ENCODE data around the gene CRYBG2. TPM values are rescaled to one million over a fixed set of nuclear protein-coding genes. Genes with fewer than 3 reads are reported as not detected.

Gene CRYBG2
- total and polyA plus RNA-seq, 2 of the 8 experiments (the other 6 are each of a cell fraction or from before 2014, with no cell fraction given), result 14.2 to 17.0 TPM

- no peak for FAIRE-seq
- no peak overlapping the region for H2BK120ac ChIP-seq (replicated peaks; ENCODE audit: low read depth, low read length)
- H2BK20ac ChIP-seq (ENCODE audit: low read length), result 0 out of 2 replicates have a peak overlapping the region, but pooled peaks have one; percentile 18
- no peak overlapping the region for H2BK12ac ChIP-seq (ENCODE audit: low read depth, low read length)
- no peak overlapping the region for H3K14ac ChIP-seq (ENCODE audit: insufficient read length)
- no peak for DNase-seq (ENCODE audit: low read depth in 1 of 2, low spot score in 2 of 2)
- no peak overlapping the region for H2AFZ ChIP-seq (ENCODE audit: low read length)
- H4K8ac ChIP-seq (ENCODE audit: extremely low read depth, insufficient read depth, low read length), result no peak overlapping the region; the same call in 1 of the 2 replicates
- H4K91ac ChIP-seq (replicated peaks; ENCODE audit: insufficient read length, low read length), result no peak overlapping the region
- no peak for TF ChIP-seq SP4 (IDR thresholded peaks at IDR 0.05; ENCODE audit: low read length)
- no peak for TF ChIP-seq KDM1A (IDR thresholded peaks at IDR 0.05; ENCODE audit: borderline replicate concordance, low read length)
- TF ChIP-seq RNF2 (IDR thresholded peaks at IDR 0.05; ENCODE audit: borderline replicate concordance, low read depth, low read length, missing control alignments, poor library complexity, severe bottlenecking), result no peak
- WGBS, 2 experiments (ENCODE audit: extremely low coverage in 1 of 2, insufficient coverage in 1 of 2, insufficient read length in 1 of 2, insufficient replicate concordance in 2 of 2, low coverage in 1 of 2, low lambda C conversion rate in 2 of 2, missing lambda C conversion rate in 1 of 2), result 94% methylated on average over 4 of the region's 4 CpGs; no CpG with 5 or more reads in 1 of the 2 experiments
- no peak overlapping the region for H3K4ac ChIP-seq (replicated peaks; ENCODE audit: insufficient read length, low read depth, low read length)
- H3K4me3 ChIP-seq (ENCODE audit: extremely low read depth in 1 of 4, insufficient read depth in 2 of 4, low read depth in 3 of 4, low read length in 4 of 4), result no peak overlapping the region
- H3K79me1 ChIP-seq (ENCODE audit: low read depth, low read length), result no peaks in the 10 kb centered on the region
- H3K27me3 ChIP-seq (replicated peaks in 1 of 4; ENCODE audit: control insufficient read depth in 3 of 4, extremely low read depth in 1 of 4, insufficient read depth in 3 of 4, low read length in 3 of 4), result peaks cover 0 to 6% (median 2%) of the 10 kb centered on the region in 4 experiments; a peak in 2 of 7 replicates
- H2BK15ac ChIP-seq (ENCODE audit: low read length), result no peak overlapping the region
- no peak overlapping the region for H2BK5ac ChIP-seq (ENCODE audit: low read depth, low read length)
- H3K27ac ChIP-seq (ENCODE audit: low read depth, low read length), result no peak overlapping the region
- no peaks in the 10 kb centered on the region for H3K79me2 ChIP-seq (ENCODE audit: control insufficient read depth in 1 of 2, insufficient read depth in 2 of 2, low read length in 2 of 2)
- no peaks in the 10 kb centered on the region for H3K36me3 ChIP-seq (ENCODE audit: control insufficient read depth in 2 of 4, insufficient read depth in 4 of 4, low read length in 3 of 4)
- no peak overlapping the region for H3K18ac ChIP-seq (ENCODE audit: extremely low read depth, low read length)
- H3K4me1 ChIP-seq (replicated peaks in 1 of 4; ENCODE audit: control insufficient read depth in 3 of 4, insufficient read depth in 4 of 4, low read length in 3 of 4), result no peaks in the 10 kb centered on the region; a peak in 1 of 7 replicates
- no peak overlapping the region for H2AK5ac ChIP-seq (ENCODE audit: low read depth, low read length)
- CTCF ChIA-PET (ENCODE audit: partially characterized antibody), result interaction anchor here (0.6 to 14.1 kb wide), 7 partner anchors 21 to 84 kb away, joined by 3 to 297 read pairs (median 3); partner anchors contain the start of gene SH3BGRL3
- POLR2A ChIA-PET (ENCODE audit: partially characterized antibody), result interaction anchor here (1.3 to 1.4 kb wide), 2 partner anchors 9 to 31 kb away, joined by 3 to 4 read pairs; no protein-coding TSS in a partner anchor
- no peaks in the 10 kb centered on the region for H3K9me3 ChIP-seq (ENCODE audit: insufficient read depth in 2 of 2, low read depth in 1 of 2, low read length in 1 of 2)
- no peak overlapping the region for H3K4me2 ChIP-seq (ENCODE audit: insufficient read depth in 1 of 2, low read depth in 2 of 2, low read length in 2 of 2)
- H4K5ac ChIP-seq (ENCODE audit: insufficient read length, low read depth, low read length), result no peak overlapping the region
- H4K20me1 ChIP-seq (replicated peaks in 1 of 2; ENCODE audit: control insufficient read depth in 1 of 2, insufficient read depth in 2 of 2, low read length in 2 of 2), result no peaks in the 10 kb centered on the region
- no peak overlapping the region for H3K23ac ChIP-seq (ENCODE audit: insufficient read length)
- H3K9ac ChIP-seq (replicated peaks in 1 of 4; ENCODE audit: extremely low read depth in 1 of 4, low read depth in 3 of 4, low read length in 3 of 4), result no peak overlapping the region
- no peak overlapping the region for H3K56ac ChIP-seq (replicated peaks; ENCODE audit: insufficient read length, low read depth, low read length)
- no peaks in the 10 kb centered on the region for H3K23me2 ChIP-seq (ENCODE audit: low read depth, low read length)
These were observed 14.1 kb upstream of the CRYBG2 start for GRCh38 chr1:26368006-26368405.
